HG03045 (cell line): Measurements from ENCODE around the gene RAB7A.

Experiments used
- ATAC-seq: cut with Tn5 transposase; IDR thresholded peaks from one replicate; pipeline ENCODE4 v1.9.1; 2021; ENCODE audit warnings: mild to moderate bottlenecking, moderate library complexity; ENCODE audit not compliant: unreplicated experiment

The RAB7A gene

GRCh38 chr3:128787256-128788253 lies 61.6 kb downstream of the RAB7A start:
- ATAC-seq: no peak

- no peak for ATAC-seq
These were observed 62.4 kb downstream of the RAB7A start for GRCh38 chr3:128788268-128788869.

- no peak for ATAC-seq
These were observed 68.2 kb downstream of the RAB7A start for GRCh38 chr3:128794067-128794768.

GRCh38 chr3:128794770-128795649 lies 69.0 kb downstream of the RAB7A start:
- ATAC-seq: peak; percentile 78

- ATAC-seq: no peak
These were observed 73.7 kb downstream of the RAB7A start for GRCh38 chr3:128799653-128800052.

GRCh38 chr3:128800241-128801187 lies 74.5 kb downstream of the RAB7A start:
- peak; percentile 35 for ATAC-seq

GRCh38 chr3:128801779-128802380 lies 75.9 kb downstream of the RAB7A start:
- ATAC-seq: no peak

GRCh38 chr3:128803307-128803706 lies 77.3 kb downstream of the RAB7A start:
- ATAC-seq: no peak

GRCh38 chr3:128804017-128804810 lies 78.2 kb downstream of the RAB7A start:
- ATAC-seq: peak; percentile 74

- ATAC-seq: no peak
These were observed 78.8 kb downstream of the RAB7A start for GRCh38 chr3:128804811-128805155.

GRCh38 chr3:128805772-128806171 lies 79.8 kb downstream of the RAB7A start:
- no peak for ATAC-seq

- ATAC-seq: no peak
These were observed 80.6 kb downstream of the RAB7A start for GRCh38 chr3:128806588-128806987.

- no peak for ATAC-seq
These were observed 81.3 kb downstream of the RAB7A start for GRCh38 chr3:128807186-128807830.

GRCh38 chr3:128808672-128809071 lies 82.7 kb downstream of the RAB7A start:
- ATAC-seq: no peak

GRCh38 chr3:128813097-128813496 lies 87.1 kb downstream of the RAB7A start:
- ATAC-seq: no peak

- no peak for ATAC-seq
These were observed 88.1 kb downstream of the RAB7A start for GRCh38 chr3:128814060-128814459.

- ATAC-seq: no peak
These were observed 88.7 kb downstream of the RAB7A start for GRCh38 chr3:128814519-128815317.
